NCI-H2081 (cell line): Measurements from ENCODE around the gene RPL28.
A peak's percentile ranks its signal among the peaks of the same experiment; 100 is the strongest.

ENCODE experiments used
- DNase-seq, 2 experiments: peaks; one replicate each; lab custom pipeline; 2025; lab: John Stamatoyannopoulos, UW

Gene RPL28

GRCh38 chr19:55373306-55373992 lies 12.3 kb upstream of the RPL28 start:
- DNase-seq = no peak

GRCh38 chr19:55373993-55374757 lies 11.6 kb upstream of the RPL28 start:
- no peak for DNase-seq

- DNase-seq = no peak
These were observed 9.3 kb upstream of the RPL28 start, which contains the start of gene TMEM190 for GRCh38 chr19:55376241-55376933. TMEM190 (plus strand) TSS chr19:55376826; CDS start chr19:55376854, 28 bp downstream.

- no peak for DNase-seq
These were observed 8.2 kb upstream of the RPL28 start for GRCh38 chr19:55377356-55378131.

- DNase-seq = no peak
These were observed 6.6 kb upstream of the RPL28 start for GRCh38 chr19:55379174-55379573.

GRCh38 chr19:55382013-55382412 lies 3.7 kb upstream of the RPL28 start:
- DNase-seq = no peak

- DNase-seq = no peak
These were observed 3.1 kb upstream of the RPL28 start for GRCh38 chr19:55382522-55383054.

- DNase-seq = peak; percentile 51 to 71
These were observed 2.2 kb upstream of the RPL28 start for GRCh38 chr19:55383279-55384130.

GRCh38 chr19:55384131-55384919 lies 1.4 kb upstream of the RPL28 start, which contains the start of gene TMEM238:
TMEM238 (minus strand) TSS chr19:55384292; CDS start chr19:55384259, 33 bp downstream.
- peak in 1 of 2 experiments; percentile 64 for DNase-seq

- DNase-seq = peak; percentile 94 to 97
These were observed 610 bp upstream of the RPL28 start for GRCh38 chr19:55384920-55385723.

GRCh38 chr19:55386493-55386971 lies 800 bp downstream of the RPL28 start:
- no peak for DNase-seq

GRCh38 chr19:55387736-55388497 lies 2.2 kb downstream of the RPL28 start:
- DNase-seq = no peak

GRCh38 chr19:55389386-55390317 lies 3.9 kb downstream of the RPL28 start:
- DNase-seq = no peak

GRCh38 chr19:55390461-55390880 lies 4.7 kb downstream of the RPL28 start:
- peak in 1 of 2 experiments; percentile 7 for DNase-seq

- no peak for DNase-seq
These were observed 5.5 kb downstream of the RPL28 start for GRCh38 chr19:55391191-55391670.
